Fibroblast of skin of abdomen (primary cell): Measurements from ENCODE around the gene ZDHHC4.
"Not testable (repeated sequence)": the region's sequence is repeated elsewhere in the genome, so short reads cannot be mapped to it uniquely, and the experiment has no call there.

ENCODE experiments used
- DNase-seq: peaks from one replicate; pipeline ENCODE4 v3.0.0-alpha.2; 2013

ZDHHC4 gene

GRCh38 chr7:6562106-6562505 lies 15.1 kb upstream of the ZDHHC4 start:
- no peak for DNase-seq

- DNase-seq, result no peak
These were observed 13.1 kb upstream of the ZDHHC4 start for GRCh38 chr7:6563936-6564770.

DNA sequence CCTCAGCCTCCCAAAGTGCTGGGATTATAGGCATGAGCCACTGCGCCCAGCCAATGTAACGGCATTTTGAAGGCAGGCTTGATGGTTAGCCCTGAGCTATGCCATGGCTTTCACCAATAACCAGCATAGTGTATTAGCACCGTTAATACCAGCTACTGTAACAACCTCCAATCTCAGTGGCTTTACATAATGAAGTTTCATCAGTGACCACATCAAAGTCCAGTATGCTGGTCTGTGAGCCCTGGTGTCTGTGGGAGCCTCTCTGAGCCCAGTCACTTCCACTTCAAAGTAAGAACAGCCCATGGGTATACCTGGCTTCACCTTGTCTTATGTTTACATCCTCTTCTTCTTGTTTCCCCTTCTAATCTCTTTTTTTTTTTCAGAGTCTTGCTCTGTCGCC lies 11.6 kb upstream of the ZDHHC4 start:
- DNase-seq, result no peak

- DNase-seq, result no peak
These were observed 9.4 kb upstream of the ZDHHC4 start for GRCh38 chr7:6567886-6568285.

- no peak for DNase-seq
These were observed 6.0 kb upstream of the ZDHHC4 start for GRCh38 chr7:6571160-6571779.

GRCh38 chr7:6575281-6576023 lies 1.8 kb upstream of the ZDHHC4 start:
- no peak for DNase-seq

GRCh38 chr7:6576024-6576866 lies 1.0 kb upstream of the ZDHHC4 start:
- DNase-seq, result no peak

GRCh38 chr7:6576867-6577368 lies 336 bp upstream of the ZDHHC4 start:
- DNase-seq, result not testable (repeated sequence)

- no peak for DNase-seq
These were observed 1.1 kb downstream of the ZDHHC4 start for GRCh38 chr7:6578114-6579084.

DNA sequence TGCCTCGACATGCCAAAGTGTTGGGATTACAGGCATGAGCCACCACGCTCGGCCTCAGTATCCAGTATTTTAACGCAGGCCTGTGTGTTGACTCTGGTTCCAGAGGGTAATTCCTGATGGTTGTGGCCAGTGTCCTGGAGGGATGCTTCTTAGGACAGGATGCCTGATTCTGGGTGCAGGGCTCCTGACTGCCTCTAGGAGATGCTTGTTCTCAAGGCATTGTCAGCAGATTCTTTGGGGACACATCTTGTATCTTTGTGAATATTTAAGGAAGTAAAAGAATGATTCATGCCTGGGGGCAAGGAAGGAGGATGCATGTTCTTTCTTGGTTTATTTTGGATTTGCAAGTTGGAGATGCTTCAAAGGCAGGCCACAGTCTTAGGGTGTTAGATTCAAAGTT lies 2.2 kb downstream of the ZDHHC4 start:
- no peak for DNase-seq

- not testable (repeated sequence) for DNase-seq
These were observed 8.6 kb downstream of the ZDHHC4 start for GRCh38 chr7:6585746-6586432.

- no peak for DNase-seq
These were observed 11.3 kb downstream of the ZDHHC4 start for GRCh38 chr7:6588566-6588965.

GRCh38 chr7:6589151-6589828 lies 12.0 kb downstream of the ZDHHC4 start:
- DNase-seq, result no peak

GRCh38 chr7:6589829-6590644 lies 12.8 kb downstream of the ZDHHC4 start, which contains the start of gene INTS15:
TSS of gene INTS15 (plus strand) at chr7:6590021. CDS start at chr7:6590284, 263 bp downstream.
- peak; percentile 79 for DNase-seq

DNA sequence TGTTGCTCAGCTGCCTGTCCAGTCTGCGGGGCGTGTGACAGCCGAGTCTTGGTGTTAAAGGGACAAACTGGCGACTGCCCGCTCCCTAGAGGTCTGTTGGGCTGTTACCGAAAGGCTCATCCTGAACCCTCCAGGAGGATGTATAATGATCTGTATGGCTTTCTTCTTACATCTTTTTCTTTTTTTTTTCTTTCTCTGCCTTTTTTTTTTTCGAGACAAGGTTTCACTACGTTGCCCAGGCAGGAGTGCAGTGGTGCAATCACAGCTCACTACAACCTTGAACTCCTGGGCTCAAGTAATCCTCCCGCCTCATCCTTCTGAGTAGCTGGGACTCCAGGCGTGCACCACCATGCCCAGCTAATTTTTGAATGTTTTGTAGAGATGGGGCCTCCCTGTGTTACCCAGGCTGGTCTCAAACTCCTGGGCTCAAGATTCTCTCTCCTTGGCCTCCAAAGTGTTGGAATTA lies 13.4 kb downstream of the ZDHHC4 start:
- DNase-seq, result no peak

DNA sequence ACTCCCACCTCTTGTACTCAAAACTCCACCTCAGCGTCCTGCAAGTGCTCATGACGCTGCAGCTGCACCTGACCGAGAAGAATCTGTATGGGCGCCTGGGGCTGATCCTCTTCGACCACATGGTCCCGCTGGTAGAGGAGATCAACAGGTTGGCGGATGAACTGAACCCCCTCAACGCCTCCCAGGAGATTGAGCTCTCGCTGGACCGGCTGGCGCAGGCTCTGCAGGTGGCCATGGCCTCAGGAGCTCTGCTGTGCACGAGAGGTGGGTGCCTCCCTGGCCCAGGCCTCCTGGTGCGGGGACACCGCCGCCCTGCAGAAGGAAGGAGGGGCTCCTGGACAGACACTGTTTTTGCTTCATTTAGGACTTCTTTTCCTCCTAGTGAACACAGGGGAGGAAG lies 22.8 kb downstream of the ZDHHC4 start:
- DNase-seq, result no peak

DNA sequence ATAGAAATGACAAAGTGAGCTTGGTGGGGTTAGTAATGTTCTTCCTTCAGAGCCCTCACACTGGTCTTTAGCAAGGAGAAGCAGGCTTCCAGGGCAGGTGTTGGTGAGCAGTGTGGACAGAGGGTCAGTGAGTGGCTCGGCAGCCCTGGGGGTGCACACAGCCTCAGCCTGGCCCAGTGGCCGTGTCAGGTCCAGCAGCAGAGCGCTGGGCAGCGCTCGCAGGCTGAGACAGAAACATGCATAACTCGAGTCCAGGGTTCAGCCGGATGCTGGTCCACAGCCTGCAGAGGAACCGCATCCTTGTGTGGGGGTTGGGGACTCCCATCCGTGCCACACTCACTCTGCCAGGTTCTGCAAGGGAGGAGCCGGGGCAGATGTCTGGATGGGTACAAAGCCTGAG lies 27.2 kb downstream of the ZDHHC4 start:
- no peak for DNase-seq

DNA sequence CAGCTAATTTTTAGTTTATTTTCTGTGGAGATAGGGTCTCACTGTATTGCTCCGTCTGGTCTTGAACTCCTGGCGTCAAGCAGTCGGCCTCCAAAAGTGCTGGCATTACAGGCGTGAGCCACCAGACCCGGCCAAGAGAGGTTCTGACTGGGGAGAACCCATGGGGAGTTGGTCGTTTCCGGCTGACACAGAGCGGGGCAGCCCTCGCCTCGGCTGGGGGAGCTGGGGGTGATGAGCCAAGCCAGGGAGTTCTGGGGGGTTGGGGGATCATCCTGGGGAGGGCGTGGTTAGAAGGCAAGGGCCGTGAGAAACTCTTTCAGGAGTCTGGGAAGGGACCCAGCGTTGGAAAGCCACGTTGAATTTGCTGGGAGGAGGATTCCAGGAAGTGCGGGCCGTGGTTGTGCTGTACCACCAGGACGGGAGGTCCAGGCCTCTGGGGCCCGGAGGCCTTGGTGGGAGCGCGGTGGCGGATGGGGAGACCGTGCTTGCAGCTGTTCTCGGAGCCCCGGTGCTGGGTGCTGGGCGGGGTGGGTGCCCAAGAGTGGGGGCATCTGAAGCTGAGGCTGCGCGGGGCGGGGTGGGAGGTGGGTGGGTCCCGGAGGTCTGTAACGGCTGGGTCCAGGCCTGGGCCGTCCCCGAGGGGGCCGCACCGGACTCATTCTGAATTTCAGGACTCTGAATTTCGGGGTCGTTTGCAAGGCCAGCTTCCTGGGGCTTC lies 29.8 kb downstream of the ZDHHC4 start:
- no peak for DNase-seq
